Trophoblast cell (in vitro differentiated cells and primary cell): ENCODE measurements around the gene UBXN11.

ENCODE experiments used
- DNase-seq, 2 donors: peaks; one replicate each; pipeline ENCODE4 v3.0.0-alpha.2; 2016
- H2AFZ ChIP-seq: 2 replicates; pipeline ENCODE4 v1.6.1; 2013; ENCODE audit warnings: low read length, moderate library complexity, mild to moderate bottlenecking; ENCODE audit not compliant: insufficient read depth, poor library complexity
- H2AK5ac ChIP-seq: 2 replicates; pipeline ENCODE4 v1.6.1; 2013; ENCODE audit warnings: mild to moderate bottlenecking, low read length
- H2BK120ac ChIP-seq: 2 replicates; pipeline ENCODE4 v1.6.1; 2013; ENCODE audit warnings: low read length, mild to moderate bottlenecking, moderate library complexity; ENCODE audit not compliant: insufficient read depth, poor library complexity
- H2BK12ac ChIP-seq: 2 replicates; pipeline ENCODE4 v1.6.1; 2013; ENCODE audit warnings: mild to moderate bottlenecking, low read length, moderate library complexity
- H2BK5ac ChIP-seq: 2 replicates; pipeline ENCODE4 v1.6.1; 2013; ENCODE audit warnings: low read length, low read depth, moderate library complexity, mild to moderate bottlenecking; ENCODE audit not compliant: poor library complexity
- H3K14ac ChIP-seq: 2 replicates; pipeline ENCODE4 v1.6.1; 2013; ENCODE audit warnings: mild to moderate bottlenecking, low read length
- H3K18ac ChIP-seq: 2 replicates; pipeline ENCODE4 v1.6.1; 2013; ENCODE audit warnings: mild to moderate bottlenecking, low read length
- H3K23ac ChIP-seq: 2 replicates; pipeline ENCODE4 v1.6.1; 2013; ENCODE audit warnings: low read length
- H3K27ac ChIP-seq: 2 replicates; pipeline ENCODE4 v1.5.1; 2013; ENCODE audit warnings: low read depth, mild to moderate bottlenecking, inconsistent platforms, low read length, moderate library complexity
- H3K27me3 ChIP-seq: 2 replicates; pipeline ENCODE4 v1.6.1; 2013; ENCODE audit warnings: inconsistent platforms, mild to moderate bottlenecking, low read length, moderate library complexity; ENCODE audit not compliant: insufficient read depth
- H3K36me3 ChIP-seq, 2 experiments: 1 replicate in 1 of 2; 2 replicates in 1 of 2; pipeline ENCODE4 v1.6.1; 2013; ENCODE audit warnings: low read length in 2 of 2, mild to moderate bottlenecking in 2 of 2, moderate library complexity in 1 of 2; ENCODE audit not compliant: insufficient read depth in 2 of 2, control insufficient read depth in 1 of 2
- H3K4ac ChIP-seq: 2 replicates; pipeline ENCODE4 v1.6.1; 2013; ENCODE audit warnings: low read depth, mild to moderate bottlenecking, low read length, moderate library complexity
- H3K4me1 ChIP-seq, 2 experiments: 1 replicate in 1 of 2; 2 replicates in 1 of 2; pipeline ENCODE4 v1.6.1; 2013; ENCODE audit warnings: low read length in 2 of 2, mild to moderate bottlenecking in 2 of 2, moderate library complexity in 1 of 2; ENCODE audit not compliant: insufficient read depth in 2 of 2, control insufficient read depth in 1 of 2
- H3K4me2 ChIP-seq: 2 replicates; pipeline ENCODE4 v1.6.1; 2013; ENCODE audit warnings: inconsistent platforms, mild to moderate bottlenecking, low read length, moderate library complexity
- H3K4me3 ChIP-seq: 2 replicates; pipeline ENCODE4 v1.5.1; 2013; ENCODE audit warnings: mild to moderate bottlenecking, low read depth, low read length, inconsistent platforms
- H3K79me1 ChIP-seq: one replicate; pipeline ENCODE4 v1.6.1; 2013; ENCODE audit warnings: low read length
- H3K79me2 ChIP-seq: 2 replicates; pipeline ENCODE4 v1.6.1; 2013; ENCODE audit warnings: low read length, mild to moderate bottlenecking; ENCODE audit not compliant: control insufficient read depth, insufficient read depth, poor library complexity
- H3K9ac ChIP-seq: 2 replicates; pipeline ENCODE4 v1.6.1; 2013; ENCODE audit warnings: mild to moderate bottlenecking, low read length
- H3K9me3 ChIP-seq: 2 replicates; pipeline ENCODE4 v1.6.1; 2013; ENCODE audit warnings: low read depth, mild to moderate bottlenecking, control low read depth, inconsistent platforms, low read length; ENCODE audit not compliant: insufficient read depth
- H4K12ac ChIP-seq: 2 replicates; pipeline ENCODE4 v1.6.1; 2013; ENCODE audit warnings: low read depth, mild to moderate bottlenecking, low read length, moderate library complexity
- H4K8ac ChIP-seq: 2 replicates; pipeline ENCODE4 v1.6.1; 2013; ENCODE audit warnings: low read depth, mild to moderate bottlenecking, low read length, moderate library complexity
- H4K91ac ChIP-seq: one replicate; pipeline ENCODE4 v1.6.1; 2013; ENCODE audit warnings: low read depth, mild to moderate bottlenecking, low read length, moderate library complexity
- WGBS: extraction: QIAGEN DNeasy Blood & Tissue Kit; methylation state at CpG from one replicate; pipeline ENCODE4 v1.1.7; 2013; ENCODE audit warnings: missing lambda C conversion rate; ENCODE audit not compliant: insufficient read length, insufficient coverage; ENCODE audit errors: extremely low coverage; 5-methylcytosine and 5-hydroxymethylcytosine counted together

Gene UBXN11

GRCh38 chr1:26269198-26269550 lies 37.3 kb downstream of the UBXN11 start:
- Histone ChIP-seq H4K91ac (no peak overlapping the region), H3K4me1 (no peaks in the 10 kb centered on the region), H3K23ac (no peak overlapping the region), H2AK5ac (no peak overlapping the region), H3K9me3 (peaks cover 3% of the 10 kb centered on the region), H3K27me3 (no peaks in the 10 kb centered on the region), H4K12ac (no peak overlapping the region), H3K18ac (no peak overlapping the region), H2BK120ac (no peak overlapping the region), H3K14ac (no peak overlapping the region), H3K9ac (no peak overlapping the region), H3K36me3 (peaks cover 15 to 29% of the 10 kb centered on the region in 2 experiments), H3K4ac (no peak overlapping the region), H3K79me1 (no peaks in the 10 kb centered on the region), H3K27ac (no peak overlapping the region), H3K79me2 (no peaks in the 10 kb centered on the region), H3K4me3 (no peak overlapping the region), H4K8ac (no peak overlapping the region), H3K4me2 (no peak overlapping the region), H2BK12ac (no peak overlapping the region), H2AFZ (no peak overlapping the region), H2BK5ac (no peak overlapping the region)
- WGBS = no CpG with 5 or more reads among the region's 4 CpGs
- no peak for DNase-seq

GRCh38 chr1:26268290-26269197 lies 37.9 kb downstream of the UBXN11 start:
- WGBS = no CpG with 5 or more reads among the region's 9 CpGs
- peak; percentile 58 to 72 for DNase-seq

GRCh38 chr1:26265405-26265804 lies 41.0 kb downstream of the UBXN11 start:
- no peak overlapping the region for H3K4me3 ChIP-seq
- H2BK12ac ChIP-seq = no peak overlapping the region
- no peaks in the 10 kb centered on the region for H3K79me1 ChIP-seq
- H3K36me3 ChIP-seq = peaks cover 22 to 25% of the 10 kb centered on the region in 2 experiments
- H3K27ac ChIP-seq = no peak overlapping the region
- H2AK5ac ChIP-seq = no peak overlapping the region
- no peak overlapping the region for H3K9ac ChIP-seq
- H3K14ac ChIP-seq = no peak overlapping the region
- H3K9me3 ChIP-seq = peaks cover 3% of the 10 kb centered on the region
- no peak overlapping the region for H4K8ac ChIP-seq
- no peak overlapping the region for H4K12ac ChIP-seq
- H3K4me1 ChIP-seq = no peaks in the 10 kb centered on the region
- no peak overlapping the region for H2AFZ ChIP-seq
- H2BK120ac ChIP-seq = no peak overlapping the region
- no peak overlapping the region for H3K4me2 ChIP-seq
- no peak overlapping the region for H3K23ac ChIP-seq
- no peak for DNase-seq
- H3K27me3 ChIP-seq = no peaks in the 10 kb centered on the region
- H3K4ac ChIP-seq = no peak overlapping the region
- no peak overlapping the region for H3K18ac ChIP-seq
- WGBS = no CpG with 5 or more reads among the region's 1 CpG
- no peak overlapping the region for H4K91ac ChIP-seq
- no peak overlapping the region for H2BK5ac ChIP-seq
- no peaks in the 10 kb centered on the region for H3K79me2 ChIP-seq

More at GRCh38 chr1:26268290-26269197, 37.9 kb downstream of the UBXN11 start:
- peak overlapping the region; percentile 20 for H3K27ac ChIP-seq
- no peaks in the 10 kb centered on the region for H3K4me1 ChIP-seq
- peaks cover 3% of the 10 kb centered on the region for H3K9me3 ChIP-seq
- no peak overlapping the region for H3K14ac ChIP-seq
- no peak overlapping the region for H2AK5ac ChIP-seq
- no peaks in the 10 kb centered on the region for H3K79me1 ChIP-seq
- H3K4me3 ChIP-seq = no peak overlapping the region
- no peak overlapping the region for H2BK12ac ChIP-seq
- no peak overlapping the region for H4K8ac ChIP-seq
- peaks cover 15 to 29% of the 10 kb centered on the region in 2 experiments for H3K36me3 ChIP-seq
- no peak overlapping the region for H3K4me2 ChIP-seq
- H4K91ac ChIP-seq = peak overlapping the region; percentile 25
- no peak overlapping the region for H3K4ac ChIP-seq
- H3K79me2 ChIP-seq = no peaks in the 10 kb centered on the region
- no peak overlapping the region for H2BK5ac ChIP-seq
- no peak overlapping the region for H3K23ac ChIP-seq
- H2AFZ ChIP-seq = no peak overlapping the region
- no peak overlapping the region for H3K18ac ChIP-seq
- H3K27me3 ChIP-seq = no peaks in the 10 kb centered on the region
- H3K9ac ChIP-seq = no peak overlapping the region
- H2BK120ac ChIP-seq = no peak overlapping the region
- no peak overlapping the region for H4K12ac ChIP-seq

GRCh38 chr1:26263212-26263611 lies 43.2 kb downstream of the UBXN11 start:
- no peak overlapping the region for H2BK5ac ChIP-seq
- H2AFZ ChIP-seq = no peak overlapping the region
- H3K9ac ChIP-seq = peak overlapping the region; percentile 21
- H3K4ac ChIP-seq = no peak overlapping the region
- WGBS = no CpG with 5 or more reads among the region's 5 CpGs
- H3K36me3 ChIP-seq = peaks cover 16 to 22% of the 10 kb centered on the region in 2 experiments
- no peaks in the 10 kb centered on the region for H3K79me2 ChIP-seq
- peaks cover 1% of the 10 kb centered on the region for H3K9me3 ChIP-seq
- H3K27ac ChIP-seq = no peak overlapping the region
- no peak overlapping the region for H3K4me2 ChIP-seq
- no peak overlapping the region for H3K23ac ChIP-seq
- no peak overlapping the region for H4K12ac ChIP-seq
- H4K8ac ChIP-seq = no peak overlapping the region
- no peak overlapping the region for H4K91ac ChIP-seq
- H2BK120ac ChIP-seq = no peak overlapping the region
- DNase-seq = no peak
- no peak overlapping the region for H3K4me3 ChIP-seq
- H3K14ac ChIP-seq = no peak overlapping the region
- H3K27me3 ChIP-seq = no peaks in the 10 kb centered on the region
- H2AK5ac ChIP-seq = no peak overlapping the region
- no peak overlapping the region for H3K18ac ChIP-seq
- H3K4me1 ChIP-seq = no peaks in the 10 kb centered on the region
- no peaks in the 10 kb centered on the region for H3K79me1 ChIP-seq
- H2BK12ac ChIP-seq = no peak overlapping the region
